Hematopoietic multipotent progenitor cell treated with erythropoietin and hydrocortisone succinate and interleukin-3 and kit ligand, for 15 days (in vitro differentiated cells): ENCODE measurements around the gene SCN2A.

Experiments
- DNase-seq: peaks from one replicate; pipeline ENCODE4 v3.0.0-alpha.2; 2015; ENCODE audit warnings: low spot score

The SCN2A gene

DNA sequence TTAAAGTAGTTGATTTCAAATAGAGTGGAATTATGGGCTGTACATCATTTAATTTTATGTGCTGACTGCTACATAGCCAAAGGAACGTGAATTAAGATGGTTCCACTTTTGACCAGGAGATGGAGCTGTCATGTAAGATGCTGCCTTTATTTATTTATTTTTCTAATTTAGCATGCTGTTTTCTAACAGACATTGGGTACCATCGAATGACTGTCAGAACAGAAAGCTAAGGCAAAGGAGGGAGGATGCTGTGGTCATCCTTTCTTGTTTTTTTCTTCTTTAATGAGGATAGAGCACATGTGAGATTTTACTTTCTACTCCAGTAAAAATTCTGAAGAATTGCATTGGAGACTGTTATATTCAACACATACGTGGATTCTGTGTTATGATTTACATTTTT, at the start of gene SCN2A:
TSS of gene SCN2A (plus strand) at position 185 of the 400 bp plus-strand sequence. CDS start 56,410 bp downstream, outside the sequence.
- DNase-seq = peak; percentile 6

DNA sequence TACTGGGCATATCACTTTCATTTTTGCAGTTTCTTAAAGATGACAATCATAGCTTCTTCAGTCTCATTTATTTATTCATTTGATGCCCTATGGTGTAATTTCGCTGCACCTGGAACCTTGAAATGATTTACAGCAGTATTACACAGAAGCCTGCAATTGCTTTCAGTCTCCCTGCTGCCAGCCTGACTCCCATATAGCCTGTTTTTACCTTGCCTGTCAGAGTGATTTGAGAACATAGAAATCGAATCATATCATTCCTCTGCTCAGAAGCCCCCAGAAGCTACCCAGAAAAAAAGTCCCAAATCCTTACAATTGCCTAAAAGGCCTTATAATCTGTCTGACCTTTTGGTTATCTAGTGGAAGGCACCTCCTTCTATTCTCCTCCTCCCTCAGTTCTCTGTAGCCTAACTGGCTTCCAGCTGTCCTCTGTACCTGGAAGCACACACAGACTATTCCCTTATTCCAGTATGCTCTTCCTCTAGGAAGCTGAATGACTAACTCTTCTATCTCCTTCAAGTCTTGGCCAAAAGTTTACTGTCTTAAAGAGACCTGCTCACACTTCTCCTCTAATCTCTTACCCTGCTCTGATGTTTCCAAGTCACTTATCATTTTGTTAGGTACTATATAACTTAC, 48.0 kb upstream of the SCN2A start:
- no peak for DNase-seq

DNA sequence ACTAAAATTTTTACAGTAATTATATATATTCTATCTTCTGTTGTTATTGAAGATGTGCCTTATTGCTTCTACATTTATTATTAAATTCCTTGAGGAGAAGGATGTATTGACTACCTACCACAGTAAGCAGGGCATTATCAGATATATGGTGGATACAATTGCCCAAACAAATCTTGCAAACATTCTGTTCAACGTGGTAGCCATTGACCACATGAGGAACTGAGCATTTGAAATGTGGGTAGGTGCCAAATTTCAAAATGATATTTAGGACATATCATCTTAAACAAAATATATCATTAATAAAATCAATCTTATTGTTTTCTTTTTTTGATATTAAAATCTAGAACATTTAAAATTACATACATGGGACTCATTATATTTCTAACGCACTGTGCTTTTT, 46.5 kb upstream of the SCN2A start:
- DNase-seq = no peak

DNA sequence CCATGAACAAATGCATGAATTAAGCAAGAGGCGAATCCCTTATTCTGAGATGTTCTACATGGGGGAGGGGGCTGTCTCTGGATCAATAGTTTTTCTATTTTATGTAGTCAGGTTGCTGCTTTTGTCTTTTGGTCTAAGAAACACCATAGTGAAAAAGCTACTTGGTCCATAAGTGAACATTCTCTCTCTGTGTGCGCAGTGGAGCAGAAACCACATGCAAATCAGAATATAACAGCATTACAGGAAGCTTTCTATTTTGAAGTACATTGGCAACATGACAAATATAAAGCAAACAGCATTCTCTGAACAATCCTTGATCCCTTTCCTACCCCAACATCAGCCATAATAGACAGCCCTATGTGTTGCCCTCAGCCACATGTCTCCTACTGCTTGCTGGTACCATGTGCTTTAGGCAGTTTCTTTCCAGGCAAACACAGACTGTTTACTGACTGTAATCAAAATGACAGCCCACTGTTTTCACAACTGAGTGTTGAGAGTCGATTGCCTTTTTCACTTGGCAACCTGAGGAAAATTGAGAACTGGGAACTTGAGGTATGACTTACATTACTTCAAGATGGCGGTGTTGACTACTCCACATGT, 45.9 kb upstream of the SCN2A start:
- DNase-seq = no peak

DNA sequence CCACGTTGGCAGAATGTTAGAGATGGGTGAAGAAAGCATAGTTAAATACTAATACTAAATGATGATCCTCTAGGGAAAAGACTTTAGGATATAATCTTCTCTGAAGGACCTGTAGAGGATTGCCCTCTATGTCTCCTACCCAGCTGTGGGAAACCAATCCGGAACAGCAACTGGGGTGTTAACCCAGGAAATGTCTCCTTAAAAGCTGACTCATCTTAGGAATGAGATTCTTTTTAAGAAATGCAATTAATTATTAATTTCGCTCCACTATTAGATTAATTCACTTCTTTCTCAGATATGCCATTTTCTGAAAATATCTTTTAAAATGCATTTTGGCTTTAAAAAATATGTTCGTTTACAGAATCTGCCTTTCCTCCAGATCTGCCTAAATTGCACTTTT, 42.8 kb upstream of the SCN2A start:
- no peak for DNase-seq

DNA sequence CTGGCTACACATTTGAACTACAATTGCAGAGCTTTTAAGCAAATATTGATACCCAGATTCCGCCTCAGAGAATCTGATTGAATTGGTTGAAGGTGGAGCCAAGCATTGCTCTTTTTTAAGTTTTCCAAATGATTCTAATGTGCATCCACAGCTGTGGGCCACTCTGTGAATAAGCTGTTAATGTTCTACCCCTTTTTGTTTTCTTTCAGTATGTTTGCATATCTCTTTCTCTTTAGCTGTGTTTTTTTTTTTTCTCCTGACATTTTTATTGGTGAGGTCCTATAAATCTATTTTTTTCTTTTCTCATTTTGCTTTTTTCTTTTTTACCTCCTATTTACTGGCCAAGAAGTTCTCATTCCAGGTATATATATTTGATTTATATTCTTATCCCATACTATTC, 41.9 kb upstream of the SCN2A start:
- no peak for DNase-seq

DNA sequence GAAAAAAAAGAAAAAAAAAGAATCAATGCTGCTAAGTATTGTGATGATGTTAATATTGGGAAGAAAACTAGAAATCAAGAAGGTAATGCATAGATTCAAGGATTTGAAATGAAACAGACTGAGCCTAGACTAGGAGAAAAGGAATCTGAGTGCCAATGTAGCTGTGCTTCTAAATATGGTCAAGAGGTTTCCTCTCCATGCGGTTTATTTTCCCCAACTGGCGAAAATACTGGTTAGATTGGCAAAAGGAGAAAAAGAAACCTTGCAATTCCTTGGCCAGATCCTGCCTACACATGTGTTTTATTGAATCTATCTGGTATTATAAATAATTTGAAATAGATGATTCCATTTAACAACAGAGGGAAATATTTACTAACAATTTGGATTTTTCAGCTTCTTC, 41.0 kb upstream of the SCN2A start:
- DNase-seq = no peak

DNA sequence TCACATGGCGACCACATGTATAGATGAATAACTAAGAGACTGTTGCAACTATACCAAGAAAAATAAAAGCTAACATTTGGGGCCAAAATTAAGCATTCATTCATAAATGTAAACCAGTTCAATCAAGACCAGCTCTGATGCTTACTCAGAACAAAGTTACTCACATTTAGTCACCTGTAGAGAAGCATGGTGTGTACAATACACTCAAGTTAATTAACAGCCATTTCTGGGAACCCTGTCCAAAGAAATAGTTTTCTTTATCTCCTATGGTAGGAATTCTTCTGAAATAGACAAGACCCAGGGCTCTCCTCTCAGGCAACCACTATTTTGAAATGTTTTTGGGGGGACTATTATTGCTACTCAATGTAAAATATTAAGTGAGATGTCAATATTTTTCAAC, 37.0 kb upstream of the SCN2A start:
- DNase-seq = no peak

DNA sequence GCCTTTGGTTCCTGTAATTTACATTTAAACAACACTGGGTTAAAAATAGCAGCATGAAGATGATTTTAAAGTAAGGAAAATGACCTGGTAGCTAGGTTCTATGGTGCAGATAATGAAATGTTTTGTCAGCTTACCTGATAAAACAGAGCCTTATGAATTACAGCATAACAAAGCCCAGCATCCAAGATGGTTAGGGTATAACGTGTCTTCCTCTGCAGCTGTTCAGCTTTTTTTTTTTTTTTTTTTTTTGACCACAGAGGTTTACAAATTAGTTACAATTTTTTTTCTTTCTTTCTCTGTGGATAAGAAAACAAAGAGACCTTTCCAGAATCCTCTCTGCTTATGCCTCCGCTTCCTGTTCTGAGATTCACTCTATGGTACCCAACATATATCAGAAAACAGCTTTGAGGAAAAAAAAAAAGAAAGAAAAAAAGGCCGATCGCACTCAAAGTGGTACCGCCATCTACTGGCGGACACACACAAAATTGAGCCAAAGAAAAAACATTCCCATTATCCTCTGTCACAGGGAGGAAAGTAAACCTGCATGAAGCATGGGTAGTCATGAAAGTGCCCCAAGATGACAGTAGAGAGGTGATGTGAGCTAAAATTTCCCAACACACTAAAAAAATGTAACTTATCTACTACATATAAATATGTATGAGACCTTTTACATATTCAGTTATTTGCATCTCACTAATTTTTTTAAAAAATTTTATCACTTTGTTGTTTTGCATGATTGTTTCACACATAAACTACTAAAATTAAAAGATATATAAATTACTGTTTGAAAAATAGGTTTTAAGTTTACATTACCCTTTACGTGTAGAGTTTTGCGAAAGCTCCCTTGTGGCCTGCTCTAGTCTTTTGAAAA, 35.3 kb upstream of the SCN2A start, which contains the start of gene SCN3A:
TSS of gene SCN3A (minus strand) at position 362 of the 871 bp plus-strand sequence. CDS start 27,656 bp downstream, outside the sequence.
- peak; percentile 3 for DNase-seq

DNA sequence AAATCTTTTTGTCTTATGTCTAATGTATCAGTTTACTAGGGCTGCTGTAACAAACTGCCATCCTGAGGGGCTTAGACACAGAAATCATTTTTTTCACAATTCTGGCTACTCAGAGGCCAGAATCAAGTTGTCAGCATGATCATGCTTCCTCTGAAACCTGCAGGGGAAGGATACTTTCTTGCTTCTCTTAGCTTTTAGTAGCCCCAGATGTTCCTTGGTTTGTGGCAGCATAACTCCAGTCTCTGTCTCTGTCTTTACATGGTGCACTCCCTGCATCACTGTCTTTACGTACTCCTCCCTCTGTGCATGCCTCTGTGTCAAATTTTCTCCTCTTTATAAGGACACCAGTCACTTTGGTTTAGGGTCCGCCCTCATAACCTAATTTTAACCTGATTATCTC, 33.3 kb upstream of the SCN2A start:
- DNase-seq = no peak

DNA sequence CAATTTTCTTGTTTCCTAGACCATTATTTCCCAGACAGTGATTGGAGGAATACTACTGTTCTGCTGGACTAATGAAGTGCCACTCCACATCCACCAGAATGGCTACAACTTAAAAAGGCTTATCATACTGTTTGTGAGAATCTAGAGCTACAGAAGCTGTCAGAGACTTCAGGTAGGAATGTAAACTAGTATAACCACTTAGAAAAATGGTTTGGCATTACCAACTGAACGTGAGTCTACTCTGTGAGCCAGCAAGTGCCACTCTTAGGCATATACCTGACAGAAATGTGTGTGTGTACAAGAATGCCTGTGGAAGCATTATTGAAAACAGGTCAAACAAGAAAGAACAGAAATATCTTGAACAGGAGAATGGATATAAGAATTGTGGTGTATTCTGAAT, 31.1 kb upstream of the SCN2A start:
- no peak for DNase-seq

DNA sequence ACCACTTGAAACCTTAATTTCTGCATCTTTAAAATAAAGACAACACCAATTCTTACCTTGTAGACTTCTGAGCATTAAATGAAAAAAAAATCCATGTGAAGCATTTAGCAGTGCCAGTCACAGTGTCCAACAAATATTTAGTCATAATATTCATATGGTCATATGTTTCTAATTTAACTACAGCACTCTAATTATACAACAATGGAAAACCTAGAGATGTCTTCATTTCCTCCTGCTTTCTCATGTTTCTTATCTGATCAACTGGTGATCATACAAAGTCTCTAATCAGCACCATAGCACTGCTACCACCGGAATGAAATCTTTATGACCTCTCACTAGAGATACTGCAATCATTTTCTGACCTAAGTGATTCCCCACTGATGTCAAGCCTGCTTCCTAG, 25.1 kb upstream of the SCN2A start:
- no peak for DNase-seq

DNA sequence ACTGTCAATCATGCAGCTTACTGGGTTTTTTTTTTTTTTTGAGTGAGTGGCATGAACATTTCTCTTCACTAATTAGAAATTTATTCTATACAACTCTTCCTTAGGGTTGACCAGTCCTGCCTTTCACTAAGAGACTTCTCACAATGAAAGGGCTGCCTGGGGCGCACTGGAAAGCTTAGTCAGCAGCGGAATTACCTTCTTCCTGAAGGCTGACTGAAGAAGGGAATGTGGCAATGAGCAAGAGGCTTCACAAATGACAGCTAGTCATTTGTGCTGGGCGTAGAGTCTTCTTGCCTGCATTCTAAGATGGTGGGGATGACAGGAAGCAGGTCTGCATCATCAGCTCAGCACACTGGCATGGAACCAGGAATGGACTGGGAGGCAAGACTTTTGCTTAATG, 19.7 kb upstream of the SCN2A start:
- no peak for DNase-seq

DNA sequence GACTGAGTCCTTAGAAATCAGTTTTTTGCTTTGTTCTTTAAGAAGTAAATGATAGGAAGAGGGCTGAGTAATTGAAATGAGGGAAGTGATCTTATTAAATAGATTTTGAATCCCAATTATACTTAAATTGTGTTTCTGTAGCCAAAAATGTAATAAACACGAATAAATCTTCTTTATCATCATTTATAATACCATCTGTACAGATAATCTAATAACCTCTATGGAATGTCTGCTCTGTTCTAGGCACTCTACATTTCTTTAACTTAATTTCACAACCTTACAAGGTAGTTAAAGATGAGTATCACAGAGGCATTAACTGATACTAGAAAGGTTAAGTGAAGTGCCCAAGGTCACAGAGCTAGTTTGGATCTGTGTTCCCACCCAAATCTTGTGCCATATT, 14.3 kb upstream of the SCN2A start:
- no peak for DNase-seq

DNA sequence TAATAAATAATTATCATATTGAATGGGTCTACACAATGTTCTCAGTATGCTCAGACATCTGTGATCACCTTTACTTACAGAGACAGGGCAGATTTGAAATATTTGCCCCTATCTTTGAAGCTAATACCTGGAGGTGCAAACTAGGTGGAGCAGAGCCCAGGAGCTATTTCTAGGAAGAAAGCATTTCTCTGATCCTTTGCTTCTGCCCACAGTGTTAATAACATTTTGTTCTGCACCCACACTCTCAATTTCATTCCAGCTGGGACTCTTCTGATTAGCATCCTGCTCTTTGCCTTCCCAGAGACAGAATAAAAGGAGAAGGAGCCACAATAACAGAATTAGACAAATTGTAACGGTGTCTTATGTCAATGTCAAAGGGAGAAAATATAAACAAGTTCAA, 11.6 kb upstream of the SCN2A start:
- no peak for DNase-seq

DNA sequence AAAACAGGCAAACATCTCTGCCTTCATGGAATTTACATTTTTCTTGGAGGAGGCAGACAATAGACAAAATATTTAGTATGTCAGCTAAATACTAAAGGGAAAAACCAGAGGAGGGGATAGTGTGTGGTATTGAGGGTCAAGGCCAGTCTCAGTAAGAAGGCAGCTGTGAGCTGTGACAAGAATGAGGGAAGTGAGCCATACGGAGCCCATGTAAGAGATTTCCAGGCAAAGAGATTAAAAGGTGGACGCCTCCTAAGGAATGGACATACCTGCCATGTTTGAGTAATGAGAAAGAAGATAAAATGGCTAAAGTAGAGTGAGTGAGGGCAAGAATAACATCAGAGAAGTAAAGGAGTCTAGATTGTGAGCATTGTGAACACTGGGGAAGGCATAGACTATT, 2.2 kb upstream of the SCN2A start:
- DNase-seq = no peak

DNA sequence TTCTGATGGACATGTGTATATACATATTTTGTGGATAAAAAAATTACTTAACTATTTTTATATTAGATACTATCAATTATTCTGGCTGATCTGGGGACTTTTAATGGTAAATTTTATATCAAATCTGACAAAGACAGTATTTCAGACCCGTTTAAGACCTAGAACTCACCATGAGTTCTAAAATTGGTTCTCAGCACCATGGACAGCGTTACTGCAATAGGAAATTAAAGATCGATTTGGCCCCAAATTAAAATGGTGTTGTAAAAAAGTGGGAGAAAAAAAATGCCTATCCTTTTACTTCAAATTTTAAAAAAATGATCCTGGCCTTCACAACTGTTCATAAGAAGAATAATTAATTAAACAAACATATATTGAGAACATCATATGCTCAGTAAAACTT, 919 bp upstream of the SCN2A start:
- no peak for DNase-seq

DNA sequence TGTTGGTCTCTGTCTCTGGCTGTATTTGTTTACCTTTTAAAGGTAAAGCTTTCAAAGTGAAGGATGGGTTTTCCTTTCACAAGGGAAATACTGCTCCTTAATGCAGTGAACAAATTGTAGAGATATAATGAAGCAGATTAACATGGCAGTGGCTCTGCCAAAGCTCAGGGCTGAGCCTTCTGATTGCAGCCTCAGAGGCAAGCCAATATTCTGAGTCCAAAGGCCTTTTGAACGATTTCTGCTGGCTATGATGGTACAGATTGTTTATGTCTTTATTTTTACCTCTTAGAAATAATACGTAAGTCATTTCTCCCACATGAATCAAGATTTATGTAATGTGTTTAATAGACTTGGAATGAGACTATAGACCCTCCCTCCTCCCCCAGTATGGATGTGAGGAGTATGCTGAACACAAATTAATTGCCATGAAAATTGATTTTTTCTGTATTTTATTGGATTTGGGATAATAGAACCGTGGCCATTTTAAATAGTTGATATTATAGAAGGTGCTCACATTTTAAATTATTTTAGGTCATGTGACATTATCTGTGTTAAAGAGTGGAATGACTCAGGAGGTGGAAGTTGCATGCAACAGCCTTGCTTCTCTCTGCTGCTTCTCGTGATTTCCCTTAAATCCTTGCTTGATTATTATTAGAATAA, 772 bp downstream of the SCN2A start:
- DNase-seq = no peak

DNA sequence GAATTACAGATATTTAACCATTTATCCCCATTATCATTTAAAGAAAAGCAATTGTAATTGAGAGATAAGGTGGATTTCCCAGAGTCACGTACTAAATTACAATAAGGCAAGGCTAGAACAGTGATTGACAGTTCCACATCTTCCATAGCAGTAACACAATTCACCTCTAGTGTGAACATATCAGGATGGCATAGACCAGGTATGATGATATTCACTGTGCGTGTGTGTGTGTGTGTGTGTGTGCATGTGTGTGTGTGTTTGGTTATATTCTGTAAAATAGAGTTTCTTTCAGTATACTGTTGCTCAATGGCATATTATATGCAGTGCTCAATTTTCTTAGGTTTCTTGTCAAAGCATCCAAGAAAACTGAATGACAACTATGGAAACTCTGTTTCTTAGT, 1.7 kb downstream of the SCN2A start:
- no peak for DNase-seq

DNA sequence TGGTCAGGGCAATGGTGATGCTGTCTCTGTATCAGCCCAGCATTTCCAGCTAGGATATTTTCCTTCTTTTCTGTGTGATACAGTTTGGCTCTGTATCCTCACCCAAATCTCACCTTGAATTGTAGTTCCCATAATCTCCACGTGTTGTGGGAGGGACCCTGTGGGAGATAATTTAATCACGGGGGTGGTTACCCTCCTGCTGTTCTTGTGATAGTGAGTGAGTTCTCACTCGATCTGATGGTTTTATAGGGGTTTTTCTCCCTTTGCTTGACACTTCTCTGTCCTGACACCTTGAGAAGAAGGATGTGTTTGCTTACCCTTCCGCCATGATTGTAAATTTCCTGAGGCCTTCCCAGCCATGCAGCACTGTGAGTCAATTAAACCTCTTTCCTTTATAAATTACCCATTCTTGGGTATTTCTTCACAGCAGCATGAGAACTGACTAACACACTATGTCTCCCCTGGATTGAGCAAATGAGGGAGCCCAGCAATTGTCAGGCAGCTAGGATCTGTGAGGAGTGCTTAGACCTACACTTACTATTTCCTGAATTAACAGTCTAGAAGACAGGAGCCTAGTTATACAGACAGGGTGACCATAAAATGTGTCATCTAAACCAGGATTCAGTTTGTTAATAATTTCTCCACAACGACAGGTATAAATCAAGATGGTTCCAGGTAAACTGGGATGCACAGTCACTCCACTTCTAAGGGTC, 6.0 kb downstream of the SCN2A start:
- DNase-seq = no peak

DNA sequence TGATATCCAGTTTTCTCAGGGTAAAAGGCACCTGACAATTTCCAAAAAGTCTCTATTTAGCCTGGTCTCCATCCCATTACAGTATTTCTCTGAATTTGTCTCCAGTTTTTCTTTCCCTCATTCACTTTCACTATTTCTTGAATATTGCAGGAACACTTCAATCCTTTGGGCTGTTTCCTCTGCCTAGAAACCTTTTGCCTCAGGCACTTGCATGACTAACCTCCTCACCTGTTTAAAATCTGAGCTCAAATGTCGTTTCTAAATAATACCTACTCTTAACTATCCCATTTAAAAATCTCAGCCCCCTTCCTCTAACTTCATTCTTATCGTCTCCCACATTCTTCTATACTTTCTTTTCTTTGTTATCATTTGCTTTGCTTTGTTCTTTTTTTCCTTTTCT, 9.0 kb downstream of the SCN2A start:
- DNase-seq = no peak

DNA sequence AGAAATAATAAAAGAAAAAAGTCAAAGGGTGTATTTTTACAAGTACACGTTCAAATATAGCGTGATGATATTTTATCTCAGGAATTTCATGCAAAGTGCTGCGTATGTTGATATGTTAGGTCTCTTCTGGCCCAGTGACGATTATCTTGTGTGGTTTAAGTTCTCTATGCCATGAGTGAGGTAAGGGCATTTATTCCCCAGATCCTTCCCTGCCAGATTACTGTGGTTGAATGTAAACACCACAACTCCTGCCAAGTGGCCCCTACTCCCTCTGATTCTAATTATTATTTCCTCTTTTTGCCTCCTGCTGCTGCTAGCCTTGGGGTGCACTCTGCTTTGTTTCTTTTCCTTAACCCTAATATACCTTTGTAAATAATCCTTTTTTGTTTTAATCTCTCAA, 12.2 kb downstream of the SCN2A start:
- DNase-seq = no peak
